GM12865 (cell line): Measurements from ENCODE around the gene NEDD8.

Experiments
- DNase-seq: peaks from one replicate; pipeline ENCODE4 v3.0.0; 2010; ENCODE audit warnings: low read depth
- H3K4me3 ChIP-seq: 2 replicates; pipeline ENCODE4 v1.5.1; 2011; ENCODE audit warnings: mild to moderate bottlenecking, low read depth, low read length, control low read depth
- CTCF ChIP-seq: IDR thresholded peaks from 2 replicates; pipeline ENCODE4 v1.5.1; 2011; ENCODE audit warnings: low read length, control low read depth, low read depth, inconsistent platforms; ENCODE audit not compliant: insufficient read depth; ENCODE audit errors: missing control alignments

The NEDD8 gene

DNA sequence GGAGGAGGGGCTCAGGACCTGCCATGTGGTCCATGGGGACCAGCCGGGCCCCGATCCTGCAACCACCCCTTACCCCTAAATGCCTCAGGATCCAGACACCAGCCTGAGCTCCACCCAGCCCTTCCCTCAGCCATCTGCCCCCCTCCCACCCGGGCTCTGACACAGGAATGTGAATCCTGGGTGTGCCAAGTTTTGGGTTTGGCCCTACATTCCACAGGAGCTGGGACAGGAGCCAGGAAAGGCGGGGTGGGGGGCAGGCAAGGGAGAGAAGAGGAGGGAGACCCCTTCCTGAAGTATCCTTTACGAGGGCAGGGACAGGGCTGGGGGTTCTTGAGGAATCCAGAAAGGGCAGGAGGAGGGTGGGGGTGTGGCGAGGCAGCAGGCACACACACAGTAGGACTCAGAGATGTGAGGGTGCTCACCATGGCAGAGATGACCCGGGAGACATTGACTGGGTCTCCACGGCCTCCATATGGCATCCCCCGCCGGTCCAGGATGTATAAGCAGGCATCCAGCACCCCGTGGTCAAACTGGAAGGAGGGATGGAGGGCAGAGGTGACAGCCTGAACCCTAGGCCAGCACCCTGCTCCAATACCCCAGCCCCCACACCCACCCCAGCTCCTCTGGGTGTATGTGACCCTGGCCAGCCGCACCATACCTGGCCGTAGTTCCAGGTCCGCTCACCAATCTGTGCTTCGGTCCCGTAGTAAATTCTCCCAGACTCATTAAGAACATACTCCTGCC, 27.3 kb upstream of the NEDD8 start:
- no peak for TF ChIP-seq CTCF
- no peak overlapping the region for H3K4me3 ChIP-seq
- no peak for DNase-seq

DNA sequence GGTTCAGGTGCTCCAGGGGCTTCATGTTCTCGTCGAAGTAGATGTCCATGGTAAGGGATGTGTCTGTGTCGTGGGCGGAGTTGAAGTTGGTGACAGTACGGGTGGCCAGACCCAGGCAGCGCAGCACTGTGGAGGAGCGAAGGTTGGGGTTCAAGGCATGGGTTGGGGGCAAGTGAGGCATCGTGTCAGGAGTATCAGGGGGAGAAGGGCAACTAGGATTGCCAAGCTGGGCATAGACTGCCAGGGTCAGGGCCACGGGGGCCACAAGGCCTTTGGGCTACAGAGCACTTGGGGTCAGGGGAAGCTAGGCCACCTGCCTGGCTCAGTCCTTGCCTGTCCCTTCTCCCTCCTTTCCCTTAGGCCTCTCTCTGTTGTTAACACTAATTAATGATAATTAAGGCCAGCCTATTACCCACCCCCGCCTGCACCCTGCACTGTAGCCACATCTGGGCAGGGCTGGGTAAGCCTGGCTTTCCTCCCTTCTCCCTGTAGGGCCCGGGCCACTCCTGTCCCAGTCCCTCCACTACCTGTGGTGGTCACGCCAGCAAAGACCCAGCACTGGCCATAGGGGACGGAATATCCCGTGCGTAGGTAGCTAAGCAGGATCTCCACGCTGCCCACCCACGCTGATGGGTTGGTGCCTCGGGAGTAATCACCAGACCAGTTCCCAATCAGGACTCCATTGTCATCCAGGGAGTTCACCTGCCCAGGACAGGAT, 26.5 kb upstream of the NEDD8 start:
- TF ChIP-seq CTCF = no peak
- no peak for DNase-seq
- H3K4me3 ChIP-seq = no peak overlapping the region

- TF ChIP-seq CTCF = no peak
- DNase-seq = no peak
- H3K4me3 ChIP-seq = no peak overlapping the region
Observed at GRCh38 chr14:24258119-24258518, 26.0 kb upstream of the NEDD8 start.

DNA sequence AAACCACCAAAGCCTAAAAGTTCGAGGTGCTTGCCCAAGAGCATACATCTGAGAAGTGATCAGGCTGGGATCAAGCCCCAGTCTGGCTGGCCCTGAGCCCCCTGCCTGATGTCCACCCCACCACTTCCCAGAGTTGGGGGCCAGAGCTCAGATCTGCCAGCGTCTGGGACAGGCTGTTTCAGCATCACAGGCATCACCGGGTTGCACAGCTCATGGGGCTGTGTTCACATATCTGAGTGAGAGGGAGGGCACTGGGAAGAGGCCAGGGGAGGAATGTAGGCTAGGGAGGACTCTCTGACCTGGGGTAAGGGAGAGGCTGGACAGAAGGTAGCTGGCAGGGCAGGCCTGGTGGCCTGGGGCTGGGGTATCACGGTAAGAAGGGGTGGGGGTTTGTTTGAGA, 24.8 kb upstream of the NEDD8 start:
- no peak for DNase-seq
- no peak overlapping the region for H3K4me3 ChIP-seq
- TF ChIP-seq CTCF = no peak

GRCh38 chr14:24255931-24256711, 24.0 kb upstream of the NEDD8 start:
- no peak for TF ChIP-seq CTCF
- DNase-seq = no peak
- no peak overlapping the region for H3K4me3 ChIP-seq

- no peak for TF ChIP-seq CTCF
- H3K4me3 ChIP-seq = no peak overlapping the region
- DNase-seq = no peak
Observed at GRCh38 chr14:24255438-24255837, 23.3 kb upstream of the NEDD8 start.
